HT1080 (cell line): Measurements from ENCODE around the gene RELL1. TPM values are rescaled to one million over a fixed set of nuclear protein-coding genes. Genes with fewer than 3 reads are reported as not detected.
"Not testable (repeated sequence)": the region's sequence is repeated elsewhere in the genome, so short reads cannot be mapped to it uniquely, and the experiment has no call there.

ENCODE experiments used
- DNase-seq: peaks from one replicate; pipeline ENCODE4 v3.0.0-alpha.2; 2015; ENCODE audit warnings: low read depth
- total RNA-seq: library from RNA; depleted of rRNA; stranded (reverse); fragments of >200 nt; shearing (Covaris generic); gene quantifications from 2 replicates; pipeline ENCODE4 v1.2.3, GENCODE V29; 2014

Gene RELL1
- total RNA-seq, 1 experiment from 2014 or later = 50.6 TPM

GRCh38 chr4:37693450-37694190, 7.4 kb upstream of the RELL1 start:
- DNase-seq = peak; percentile 96

GRCh38 chr4:37693030-37693429, 6.9 kb upstream of the RELL1 start:
- DNase-seq = no peak

DNA sequence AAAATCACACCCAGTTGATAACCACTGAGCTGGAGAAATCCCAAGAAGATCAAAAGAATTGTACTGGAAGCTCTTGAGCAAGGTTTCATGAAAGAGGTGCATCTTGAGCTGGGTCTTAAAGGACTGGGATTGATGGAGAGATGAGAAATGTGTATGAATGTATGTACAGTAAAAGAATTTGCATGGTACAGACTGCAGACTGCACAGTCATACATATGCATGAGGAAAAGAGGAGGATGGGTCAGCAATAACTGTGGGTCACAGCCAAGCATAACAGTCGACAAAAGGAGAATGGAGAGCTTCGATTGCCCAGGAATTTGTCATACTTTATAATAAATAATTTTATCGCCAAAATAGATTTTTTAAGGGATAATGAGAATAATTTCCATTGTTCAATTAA, 4.8 kb upstream of the RELL1 start:
- no peak for DNase-seq

- DNase-seq = no peak
Observed at GRCh38 chr4:37689353-37690095, 3.3 kb upstream of the RELL1 start.

GRCh38 chr4:37687681-37688080, 1.5 kb upstream of the RELL1 start:
- DNase-seq = no peak

DNA sequence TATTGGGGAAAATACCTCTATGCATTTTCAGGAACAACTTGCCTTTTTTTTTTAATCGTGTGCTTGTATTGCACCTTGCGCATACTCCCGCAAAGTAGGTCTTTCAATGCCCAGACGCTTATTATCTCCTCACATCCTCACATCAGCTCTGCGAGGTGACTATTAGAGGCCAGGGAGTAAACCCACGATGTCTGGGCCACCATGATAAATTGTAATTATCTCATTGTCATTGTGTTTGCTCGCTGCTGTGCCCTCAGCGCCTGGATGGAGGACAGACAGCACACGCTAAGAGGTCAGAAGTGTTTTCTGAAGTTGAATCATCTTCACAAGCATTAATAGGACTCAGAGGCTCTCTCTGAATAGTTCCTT, 1.0 kb upstream of the RELL1 start:
- DNase-seq = no peak

- DNase-seq = peak; percentile 31
Observed at GRCh38 chr4:37685823-37686372, 278 bp downstream of the RELL1 start.

DNA sequence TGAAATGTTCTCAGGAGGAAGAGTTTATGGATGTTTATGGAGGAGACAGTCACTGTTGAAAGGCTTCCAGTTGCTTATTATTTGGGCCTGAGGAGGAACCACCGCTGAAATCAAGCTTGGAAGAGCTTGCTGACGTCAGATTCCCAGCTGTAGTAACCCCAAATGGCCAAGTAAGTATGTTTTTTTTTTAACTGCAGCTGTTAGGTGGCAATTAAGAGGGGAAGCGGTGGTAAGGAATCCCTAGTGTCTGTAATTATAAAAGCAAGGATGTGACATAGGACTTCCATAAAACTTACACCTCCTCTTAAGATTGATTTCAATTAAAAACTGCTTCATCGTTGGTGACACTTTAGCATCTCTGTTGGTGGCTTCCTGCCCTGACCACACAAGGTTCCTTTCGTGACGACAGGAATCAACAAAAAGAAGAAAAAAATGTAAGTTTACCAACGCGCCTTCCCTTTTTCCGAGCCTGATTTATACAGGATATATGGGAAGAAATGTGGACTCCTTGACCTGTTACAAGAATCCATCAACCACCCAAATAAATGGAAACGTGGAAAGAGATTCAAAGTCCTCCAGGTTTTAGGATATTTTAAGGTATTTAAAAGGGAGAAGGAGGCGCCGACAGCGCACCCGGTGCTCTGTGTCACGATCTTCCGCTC, 884 bp downstream of the RELL1 start:
- DNase-seq = peak; percentile 32

DNA sequence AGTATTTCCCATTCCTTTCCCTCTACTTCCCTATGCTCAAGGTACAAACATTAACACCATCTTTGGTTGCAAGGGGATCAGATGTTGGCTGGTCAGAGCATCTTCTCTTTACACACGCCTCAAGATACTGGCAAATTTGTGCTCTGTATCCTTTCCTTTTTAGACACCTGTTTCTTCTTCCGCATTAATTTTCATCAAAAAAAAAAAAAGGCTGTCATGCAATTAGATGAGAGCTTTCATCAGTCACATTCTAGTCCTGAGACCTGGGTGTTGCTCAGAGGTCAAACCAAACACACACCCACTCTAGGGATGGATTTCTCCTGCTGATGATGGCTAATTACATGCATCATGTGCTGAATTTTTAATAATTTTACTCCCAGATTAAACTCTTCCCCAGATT, 2.0 kb downstream of the RELL1 start:
- DNase-seq = no peak

DNA sequence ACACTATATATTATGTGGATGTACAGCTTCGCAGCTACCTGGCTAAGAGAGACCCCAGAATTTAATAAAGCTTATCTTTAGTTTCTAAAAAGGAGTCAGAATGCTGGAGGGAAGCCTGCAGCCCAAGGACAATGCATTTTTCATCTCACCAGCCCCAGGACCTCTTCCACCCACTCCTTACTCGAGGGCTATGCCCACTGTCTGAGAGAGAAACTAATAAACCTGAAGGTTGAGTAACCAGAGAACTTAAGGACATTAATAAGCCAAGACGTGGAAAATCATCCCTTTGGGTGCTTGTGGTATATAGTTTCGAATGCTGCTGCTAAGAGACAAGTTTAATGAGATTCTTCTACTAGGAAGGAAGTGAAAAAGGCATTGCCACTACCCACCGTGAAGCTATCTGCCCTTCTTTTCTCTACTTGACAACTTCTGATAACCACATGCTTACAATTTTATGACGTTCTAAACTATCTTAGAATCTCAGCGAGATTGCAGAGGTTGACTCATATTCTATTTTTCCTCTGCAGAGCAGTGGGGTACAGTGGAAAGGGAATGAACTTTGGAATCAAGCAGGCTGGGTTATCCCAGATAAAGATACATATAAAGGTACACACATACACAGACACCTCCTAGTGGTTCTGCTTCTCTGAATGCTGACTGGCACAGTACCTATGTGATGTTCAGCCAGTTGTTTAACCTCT, 3.3 kb downstream of the RELL1 start:
- DNase-seq = no peak

GRCh38 chr4:37680089-37680488, 6.1 kb downstream of the RELL1 start:
- DNase-seq = no peak

DNA sequence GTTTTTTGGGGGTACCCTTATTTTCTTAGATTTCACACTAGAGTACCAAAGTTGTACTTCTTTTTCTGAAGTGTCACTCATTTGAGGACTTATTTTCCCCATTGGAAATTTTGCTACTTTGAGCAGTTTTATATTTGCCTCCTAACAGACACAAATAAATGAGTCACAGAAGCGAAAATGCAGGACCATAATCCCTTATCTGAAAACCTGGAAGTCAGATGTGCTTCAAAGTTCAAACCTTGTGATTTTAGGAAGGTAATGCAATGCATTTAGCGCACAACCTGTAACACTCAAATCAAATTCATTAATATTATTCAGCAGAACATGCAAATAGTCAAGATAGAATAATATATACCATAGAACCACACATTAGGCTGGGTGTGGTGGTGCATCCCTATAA, 6.9 kb downstream of the RELL1 start:
- DNase-seq = no peak

- no peak for DNase-seq
Observed at GRCh38 chr4:37678624-37679023, 7.6 kb downstream of the RELL1 start.

DNA sequence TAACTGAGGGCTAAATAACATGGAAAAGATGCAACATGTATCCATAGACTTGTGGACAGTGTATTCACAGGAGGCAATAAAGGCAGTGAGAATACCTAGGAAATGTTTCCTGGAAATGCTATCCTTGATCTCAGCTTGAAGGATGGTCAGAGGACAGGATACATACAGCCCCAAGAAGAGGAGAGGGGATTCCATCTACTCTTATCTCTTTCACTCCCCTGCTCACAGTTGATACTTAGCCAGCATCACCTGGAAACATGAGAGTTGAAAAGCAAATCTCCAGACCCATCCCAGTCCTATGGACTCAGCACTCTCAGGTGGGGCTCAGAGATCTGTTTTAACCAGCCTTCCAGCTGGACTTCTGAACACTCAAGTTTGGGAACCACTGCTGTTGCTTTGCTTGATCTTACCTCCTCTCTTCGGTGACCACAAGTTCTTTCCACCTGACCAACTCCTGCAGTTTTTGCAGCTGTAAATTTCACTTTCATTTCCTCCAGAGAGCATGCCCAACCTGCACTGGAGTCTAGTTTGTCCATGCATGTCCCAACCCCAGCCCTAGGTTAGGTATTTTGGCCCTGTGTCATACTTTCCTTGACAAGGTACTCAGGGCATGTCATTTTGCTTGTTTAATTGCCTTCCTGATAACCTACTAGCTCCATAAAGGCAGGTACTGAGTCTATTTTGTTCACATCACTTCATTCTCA, 10.4 kb downstream of the RELL1 start:
- no peak for DNase-seq

- DNase-seq = no peak
Observed at GRCh38 chr4:37674439-37674838, 11.7 kb downstream of the RELL1 start.

DNA sequence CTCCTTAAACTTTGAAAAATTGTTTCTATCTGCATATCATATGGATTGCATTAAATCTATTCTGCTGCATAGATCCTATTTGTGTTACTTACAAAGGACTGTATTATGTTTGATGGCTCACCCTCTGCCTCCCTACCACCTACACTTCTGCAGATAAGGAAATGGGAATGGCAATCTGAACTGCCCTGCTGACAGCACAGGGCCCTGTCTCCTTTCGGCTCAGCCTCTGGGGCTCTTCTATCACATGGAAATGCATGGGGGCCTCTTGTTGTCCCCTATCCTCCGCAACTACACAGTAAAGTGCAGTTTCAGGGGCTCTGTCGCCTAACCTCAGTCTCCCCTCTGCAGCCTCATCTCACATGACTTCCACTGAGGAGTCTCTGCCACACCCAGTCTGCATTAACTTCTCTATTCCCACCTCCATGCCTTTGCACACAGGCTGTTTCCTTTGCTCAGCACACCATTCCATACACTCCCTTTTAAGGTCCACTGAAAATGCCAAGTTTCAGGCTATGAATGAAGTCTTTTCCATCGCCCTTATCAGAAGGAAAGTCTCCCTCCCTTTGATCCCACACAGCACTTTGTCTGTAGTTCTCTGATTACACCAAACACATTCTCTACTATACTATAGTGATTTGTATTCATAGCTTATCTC, 12.5 kb downstream of the RELL1 start:
- no peak for DNase-seq

DNA sequence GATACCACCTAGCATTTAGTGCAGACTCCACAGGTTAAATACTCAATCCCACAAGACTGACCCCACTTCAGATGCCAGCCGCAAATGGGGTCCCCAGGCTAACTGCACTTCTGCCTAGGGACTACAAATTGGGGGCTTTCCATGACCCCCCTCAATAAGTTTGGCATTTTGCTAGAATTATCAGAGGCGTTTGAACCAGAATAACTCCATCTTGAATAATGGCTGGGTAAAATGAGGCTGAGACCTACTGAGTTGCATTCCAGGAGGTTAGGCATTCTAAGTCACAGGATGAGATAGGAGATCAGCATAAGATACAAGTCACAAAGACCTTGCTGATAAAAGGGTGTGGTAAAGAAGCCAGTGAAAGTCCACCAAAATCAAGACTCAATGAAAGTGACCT, 15.1 kb downstream of the RELL1 start:
- DNase-seq = no peak

GRCh38 chr4:37670249-37670648, 15.9 kb downstream of the RELL1 start:
- DNase-seq = no peak

GRCh38 chr4:37669124-37669523, 17.1 kb downstream of the RELL1 start:
- not testable (repeated sequence) for DNase-seq
